K562 (cell line): Measurements from ENCODE around the gene CACNA1E. TPM values are rescaled to one million over a fixed set of nuclear protein-coding genes. Genes with fewer than 3 reads are reported as not detected.

Experiments used
- CHD4 ChIP-seq: fragments of 200-600 bp; sonication (generic); IDR thresholded peaks from 3 replicates; pipeline ENCODE4 v1.6.1; 2012; ENCODE audit warnings: low read depth, mild to moderate bottlenecking, mixed read lengths, low read length, inconsistent platforms; ENCODE audit not compliant: insufficient read depth, insufficient replicate concordance, poor library complexity, severe bottlenecking
- HDAC3 ChIP-seq: fragments of 450-650 bp; IDR thresholded peaks from 2 replicates; pipeline ENCODE4 v1.6.1; 2018; ENCODE audit warnings: borderline replicate concordance, mild to moderate bottlenecking, moderate library complexity; ENCODE audit not compliant: partially characterized antibody
- HNRNPL ChIP-seq: fragments of 200-400 bp; formaldehyde crosslinking; IDR thresholded peaks from 2 replicates; pipeline ENCODE4 v1.6.1; 2017; ENCODE audit warnings: low read depth, mild to moderate bottlenecking, low read length
- MTA1 ChIP-seq: fragments of 450-650 bp; IDR thresholded peaks from 2 replicates; pipeline ENCODE4 v1.6.1; 2017; ENCODE audit warnings: borderline replicate concordance
- NEUROD1 ChIP-seq: fragments of 150-350 bp; IDR thresholded peaks from 2 replicates; pipeline ENCODE4 v1.6.1; 2014; ENCODE audit warnings: borderline replicate concordance, low read length, low read depth; ENCODE audit not compliant: partially characterized antibody
- NONO ChIP-seq, 2 experiments: fragments of 200-400 bp in 1 of 2; fragments of 450-650 bp in 1 of 2; formaldehyde crosslinking in 1 of 2; IDR thresholded peaks; 2 replicates each; pipeline ENCODE4 v1.6.1; 2017; ENCODE audit warnings: low read depth in 2 of 2, mild to moderate bottlenecking in 2 of 2, moderate library complexity in 2 of 2, low read length in 1 of 2
- SIN3B ChIP-seq: fragments of 450-650 bp; IDR thresholded peaks from 2 replicates; pipeline ENCODE4 v1.6.1; 2017; ENCODE audit warnings: low read depth, mild to moderate bottlenecking, moderate library complexity
- SP2 ChIP-seq: IDR thresholded peaks from 2 replicates; pipeline ENCODE4 v1.6.1; 2011; ENCODE audit warnings: mild to moderate bottlenecking, low read depth, low read length, moderate library complexity; ENCODE audit not compliant: poor library complexity, severe bottlenecking; ENCODE audit errors: extremely low read depth
- ZNF707 ChIP-seq: fragments of 250-450 bp; sonication (Bioruptor Pico); conservative IDR thresholded peaks from 2 replicates; pipeline ENCODE4 v1.8.0; 2022; ENCODE audit warnings: inconsistent platforms, mild to moderate bottlenecking, moderate library complexity
- polyA plus RNA-seq, 8 experiments: library from polyadenylated mRNA; depleted of rRNA in 4 of 8; stranded (reverse) in 5 of 8; unstranded in 3 of 8; fragments of >200 nt; fragmentation: Nextera tagmentation in 2 of 8; fragmentation: Illumina TruSeq in 1 of 8; extraction: Ambion mirVana in 2 of 8; extraction: Trizol in 1 of 8; gene quantifications; 2 replicates each; pipeline versions ENCODE4 v1.2.1 to v1.2.3, GENCODE V29; 2011 to 2014; ENCODE audit warnings: inconsistent platforms in 1 of 8, missing spikeins in 1 of 8
- total RNA-seq, 7 experiments: library from RNA; depleted of rRNA in 6 of 7; stranded (reverse); fragments of >200 nt in 6 of 7; fragmentation: Illumina TruSeq in 2 of 7; extraction: Trizol in 2 of 7; gene quantifications; 2 replicates each; pipeline versions ENCODE4 v1.2.1 to v1.2.3, GENCODE V29; 2011 to 2021; ENCODE audit warnings: low replicate concordance in 1 of 7
- TF ChIP-seq, protein P1 (sequence below), 2 experiments: IDR thresholded peaks; 2 replicates each; pipeline ENCODE4 v1.6.1; 2012; ENCODE audit warnings: improper control_type of control experiment in 2 of 2, low read depth in 2 of 2, low read length in 2 of 2, borderline replicate concordance in 1 of 2
- TF ChIP-seq, protein P2 (sequence below), 2 experiments: fragments of 450-650 bp in 1 of 2; sonication (generic) in 1 of 2; formaldehyde crosslinking in 1 of 2; IDR thresholded peaks in 1 of 2; conservative IDR thresholded peaks in 1 of 2; 2 replicates each; pipeline versions ENCODE4 v1.6.1 to v1.8.1; 2016 to 2023; ENCODE audit warnings: mild to moderate bottlenecking in 2 of 2, moderate library complexity in 2 of 2, inconsistent platforms in 1 of 2, missing genetic modification reagents in 1 of 2
- TF ChIP-seq, protein P3 (sequence below): sonication (generic); formaldehyde crosslinking; IDR thresholded peaks from 2 replicates; pipeline ENCODE4 v1.8.1; 2022; ENCODE audit warnings: missing genetic modification reagents

Gene CACNA1E
- total and polyA plus RNA-seq, 9 of the 15 experiments (the other 6 are each of a cell fraction or from before 2014, with no cell fraction given) = under 0.01 to 0.04 TPM; not detected in 7

DNA sequence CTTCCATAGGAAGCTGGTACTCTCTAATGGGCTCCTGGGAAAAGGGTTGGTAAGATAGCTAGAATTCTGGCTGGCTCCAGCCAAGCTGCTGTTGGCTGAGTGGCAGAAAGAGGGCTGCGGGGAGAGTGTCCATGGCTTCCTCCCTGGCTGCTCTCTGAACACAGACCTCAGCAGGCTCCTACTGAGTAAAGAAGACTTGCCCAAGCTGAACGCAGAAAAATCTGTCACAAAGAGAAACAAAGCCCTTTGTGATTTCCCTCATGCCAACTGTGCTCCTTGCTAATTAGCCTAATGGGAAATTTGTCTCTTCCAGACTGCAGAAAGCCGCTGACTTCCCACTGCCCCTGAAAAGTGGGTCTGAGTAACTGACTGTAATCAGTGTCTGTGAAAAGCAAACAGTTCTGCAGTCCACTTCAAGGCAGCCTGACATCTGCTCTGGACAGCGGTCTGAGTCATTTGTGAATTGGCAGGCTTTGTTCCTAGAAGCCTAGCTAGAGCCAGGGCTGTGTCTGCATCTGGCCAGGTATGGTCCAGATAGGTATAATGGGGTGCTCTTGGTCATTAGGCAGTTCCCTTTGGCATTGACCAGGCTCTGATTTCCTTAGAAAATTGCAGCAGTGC is 295.4 kb downstream of the CACNA1E start (continued):
- TF ChIP-seq CHD4 = no peak
- TF ChIP-seq, protein P1, sequence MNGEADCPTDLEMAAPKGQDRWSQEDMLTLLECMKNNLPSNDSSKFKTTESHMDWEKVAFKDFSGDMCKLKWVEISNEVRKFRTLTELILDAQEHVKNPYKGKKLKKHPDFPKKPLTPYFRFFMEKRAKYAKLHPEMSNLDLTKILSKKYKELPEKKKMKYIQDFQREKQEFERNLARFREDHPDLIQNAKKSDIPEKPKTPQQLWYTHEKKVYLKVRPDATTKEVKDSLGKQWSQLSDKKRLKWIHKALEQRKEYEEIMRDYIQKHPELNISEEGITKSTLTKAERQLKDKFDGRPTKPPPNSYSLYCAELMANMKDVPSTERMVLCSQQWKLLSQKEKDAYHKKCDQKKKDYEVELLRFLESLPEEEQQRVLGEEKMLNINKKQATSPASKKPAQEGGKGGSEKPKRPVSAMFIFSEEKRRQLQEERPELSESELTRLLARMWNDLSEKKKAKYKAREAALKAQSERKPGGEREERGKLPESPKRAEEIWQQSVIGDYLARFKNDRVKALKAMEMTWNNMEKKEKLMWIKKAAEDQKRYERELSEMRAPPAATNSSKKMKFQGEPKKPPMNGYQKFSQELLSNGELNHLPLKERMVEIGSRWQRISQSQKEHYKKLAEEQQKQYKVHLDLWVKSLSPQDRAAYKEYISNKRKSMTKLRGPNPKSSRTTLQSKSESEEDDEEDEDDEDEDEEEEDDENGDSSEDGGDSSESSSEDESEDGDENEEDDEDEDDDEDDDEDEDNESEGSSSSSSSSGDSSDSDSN (IDR thresholded peaks at IDR 0.05; ENCODE audit: borderline replicate concordance in 1 of 2, low read depth in 2 of 2, low read length in 2 of 2) = no peak
- TF ChIP-seq NEUROD1 = no peak
- no peak for TF ChIP-seq MTA1
- TF ChIP-seq, protein P2, sequence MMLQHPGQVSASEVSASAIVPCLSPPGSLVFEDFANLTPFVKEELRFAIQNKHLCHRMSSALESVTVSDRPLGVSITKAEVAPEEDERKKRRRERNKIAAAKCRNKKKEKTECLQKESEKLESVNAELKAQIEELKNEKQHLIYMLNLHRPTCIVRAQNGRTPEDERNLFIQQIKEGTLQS (IDR thresholded peaks at IDR 0.05) = no peak
- TF ChIP-seq, protein P2 (CRISPR knock-in tag; conservative IDR thresholded peaks at IDR 0.05) = no peak
- no peak for TF ChIP-seq ZNF707 (CRISPR knock-in tag)
- TF ChIP-seq HNRNPL = no peak
- TF ChIP-seq HDAC3 = no peak
- TF ChIP-seq, protein P3, sequence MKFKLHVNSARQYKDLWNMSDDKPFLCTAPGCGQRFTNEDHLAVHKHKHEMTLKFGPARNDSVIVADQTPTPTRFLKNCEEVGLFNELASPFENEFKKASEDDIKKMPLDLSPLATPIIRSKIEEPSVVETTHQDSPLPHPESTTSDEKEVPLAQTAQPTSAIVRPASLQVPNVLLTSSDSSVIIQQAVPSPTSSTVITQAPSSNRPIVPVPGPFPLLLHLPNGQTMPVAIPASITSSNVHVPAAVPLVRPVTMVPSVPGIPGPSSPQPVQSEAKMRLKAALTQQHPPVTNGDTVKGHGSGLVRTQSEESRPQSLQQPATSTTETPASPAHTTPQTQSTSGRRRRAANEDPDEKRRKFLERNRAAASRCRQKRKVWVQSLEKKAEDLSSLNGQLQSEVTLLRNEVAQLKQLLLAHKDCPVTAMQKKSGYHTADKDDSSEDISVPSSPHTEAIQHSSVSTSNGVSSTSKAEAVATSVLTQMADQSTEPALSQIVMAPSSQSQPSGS (CRISPR knock-in tag) = no peak
- no peak for TF ChIP-seq SIN3B
- no peak for TF ChIP-seq SP2
- TF ChIP-seq NONO (IDR thresholded peaks at IDR 0.05; ENCODE audit: low read depth in 2 of 2, low read length in 1 of 2) = no peak
